Femur (tissue), 1 donor: Measurements from ENCODE around the gene PCDHGC5.

ENCODE experiments used
- DNase-seq: peaks from one replicate; pipeline ENCODE4 v3.0.0-alpha.2; 2017

The PCDHGC5 gene

DNA sequence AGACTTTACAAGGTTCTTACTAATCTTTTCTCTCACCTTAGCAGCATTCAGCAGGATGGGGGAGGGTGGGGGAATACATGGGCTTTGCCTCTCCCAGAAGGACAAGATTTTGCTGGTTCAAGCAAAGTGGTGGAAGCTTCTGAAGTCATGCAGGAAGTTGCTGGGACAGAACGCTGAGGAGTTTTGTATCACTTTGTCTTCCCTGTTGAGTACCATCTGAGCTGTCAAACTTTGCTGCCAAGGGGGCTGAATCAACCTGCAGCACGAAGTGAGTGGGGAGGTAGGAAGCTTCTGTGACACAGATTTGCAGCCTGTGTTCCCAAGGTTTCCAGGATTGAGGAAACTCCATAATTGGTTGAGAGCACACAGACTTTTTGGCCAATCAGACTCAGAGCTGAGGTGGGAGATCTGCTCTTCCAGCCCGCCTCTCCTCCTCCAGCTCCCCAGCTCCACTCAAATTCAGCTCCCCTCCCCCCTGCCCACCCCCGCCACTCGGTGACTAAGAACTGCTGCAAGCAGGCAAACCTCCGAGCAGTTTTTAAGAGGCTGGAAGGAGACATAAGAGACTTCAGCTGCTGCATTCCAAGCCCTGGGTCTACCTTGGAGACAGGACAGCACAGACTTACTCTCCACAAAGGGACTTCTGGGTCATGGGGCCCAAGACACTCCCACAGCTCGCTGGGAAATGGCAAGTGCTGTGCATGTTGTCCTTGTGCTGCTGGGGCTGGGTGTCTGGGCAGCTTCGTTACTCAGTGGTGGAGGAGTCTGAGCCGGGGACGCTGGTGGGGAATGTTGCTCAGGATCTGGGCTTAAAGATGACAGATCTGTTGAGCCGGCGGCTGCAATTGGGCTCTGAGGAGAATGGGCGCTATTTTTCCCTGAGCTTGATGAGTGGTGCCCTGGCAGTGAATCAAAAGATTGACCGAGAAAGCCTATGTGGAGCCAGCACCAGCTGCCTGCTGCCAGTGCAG lies at the start of gene PCDHGC5:
TSS of gene PCDHGC5 (plus strand) at position 491 of the 971 bp plus-strand sequence. CDS start at position 651, 160 bp downstream.
- no peak for DNase-seq

DNA sequence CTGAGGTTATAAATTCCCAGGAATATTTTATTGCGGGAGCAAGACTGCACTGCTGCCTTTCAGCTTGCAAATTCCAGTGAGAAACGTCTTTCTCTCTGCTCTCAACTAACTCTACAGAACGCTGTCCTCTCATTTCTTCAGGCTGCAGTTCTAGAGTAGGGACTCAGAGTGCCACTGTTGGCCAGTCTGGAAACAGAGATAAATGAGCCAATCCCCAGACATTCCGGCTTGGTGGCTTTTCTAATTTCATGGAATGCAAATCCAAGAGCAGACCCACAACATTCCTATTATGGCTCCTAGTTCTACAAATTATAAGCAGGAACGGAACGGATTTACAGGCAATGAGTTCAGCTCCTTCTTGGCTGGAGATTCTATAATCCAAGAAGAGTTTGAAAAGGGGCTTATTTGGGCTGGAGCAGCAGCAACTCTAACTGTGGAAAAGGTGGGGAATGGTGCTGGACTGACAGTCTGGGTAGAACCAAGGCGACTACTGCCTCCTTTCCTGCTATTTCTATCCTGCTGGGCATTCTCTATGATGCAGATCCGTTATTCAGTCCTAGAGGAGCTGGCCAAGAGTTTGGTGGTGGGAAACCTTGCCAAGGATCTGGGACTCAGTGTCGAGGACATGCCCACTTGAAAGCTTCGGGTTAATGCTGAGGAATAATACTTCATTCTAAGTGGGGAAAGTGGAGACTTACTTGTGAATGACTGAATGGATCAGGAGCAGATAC lies 49.3 kb upstream of the PCDHGC5 start:
- no peak for DNase-seq

DNA sequence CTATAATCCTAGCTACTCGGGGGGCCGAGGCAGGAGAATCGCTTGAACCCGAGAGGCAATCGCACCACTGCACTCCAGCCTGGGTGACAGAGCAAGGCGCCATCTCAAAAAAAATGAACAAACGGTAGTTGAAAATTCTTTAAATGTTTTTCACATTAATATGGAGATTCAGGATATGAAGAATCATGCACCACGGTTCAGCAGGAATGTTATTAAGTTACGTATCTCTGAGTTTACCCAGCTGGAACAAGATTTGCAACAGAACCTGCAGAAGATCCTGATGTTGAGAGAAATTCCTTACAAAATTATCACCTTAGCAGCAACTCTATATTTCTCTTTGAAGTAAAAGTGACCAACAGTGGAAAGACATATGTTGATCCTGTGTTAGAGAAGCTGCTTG lies 48.5 kb upstream of the PCDHGC5 start:
- DNase-seq = no peak

DNA sequence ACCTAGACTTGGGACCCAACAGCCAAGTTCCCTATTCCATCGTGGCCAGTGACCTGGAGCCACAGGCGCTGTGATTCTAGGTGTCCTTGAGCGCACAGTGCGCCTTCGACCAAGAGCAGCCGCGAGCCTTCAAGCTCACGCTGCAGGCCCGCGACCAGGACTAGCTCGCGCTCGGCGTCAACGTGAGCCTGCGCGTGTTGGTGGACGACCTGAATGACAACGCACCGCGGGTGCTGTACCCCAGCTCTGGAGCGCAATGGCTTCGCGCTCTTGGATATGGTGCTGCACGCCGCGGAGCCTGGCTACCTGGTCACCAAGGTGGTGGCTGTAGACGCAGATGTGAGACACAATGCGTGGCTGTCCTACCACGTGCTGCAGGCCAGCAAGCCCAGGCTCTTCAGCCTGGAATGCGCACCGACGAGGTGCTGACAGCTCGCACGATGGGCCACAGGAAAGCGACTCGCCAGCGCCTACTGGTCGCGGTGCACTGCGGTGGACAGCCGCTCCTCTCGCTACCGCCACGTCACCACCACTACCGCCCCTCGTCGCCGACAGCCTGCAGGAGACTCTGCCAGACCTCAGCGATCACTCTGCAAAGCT lies 47.2 kb upstream of the PCDHGC5 start:
- DNase-seq = no peak

DNA sequence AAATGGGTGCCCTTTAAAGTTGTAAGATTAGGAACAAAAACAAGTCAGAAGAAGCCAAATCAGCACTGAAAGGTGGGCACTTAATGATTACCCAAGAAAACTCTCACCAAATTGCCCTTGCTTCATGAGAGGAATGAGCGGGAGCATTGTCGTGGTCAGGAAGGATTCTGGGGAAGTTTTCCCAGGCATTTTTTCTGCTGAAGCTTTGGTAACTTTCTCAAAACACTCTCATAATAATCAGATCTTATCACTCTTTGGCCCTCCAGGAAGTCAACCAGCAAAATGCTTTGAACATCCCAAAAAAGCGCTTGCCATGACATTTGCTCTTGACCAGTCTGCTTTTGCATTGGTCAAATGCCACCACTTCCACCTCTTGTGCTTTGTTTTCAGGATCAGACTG lies 23.5 kb upstream of the PCDHGC5 start:
- DNase-seq = no peak

DNA sequence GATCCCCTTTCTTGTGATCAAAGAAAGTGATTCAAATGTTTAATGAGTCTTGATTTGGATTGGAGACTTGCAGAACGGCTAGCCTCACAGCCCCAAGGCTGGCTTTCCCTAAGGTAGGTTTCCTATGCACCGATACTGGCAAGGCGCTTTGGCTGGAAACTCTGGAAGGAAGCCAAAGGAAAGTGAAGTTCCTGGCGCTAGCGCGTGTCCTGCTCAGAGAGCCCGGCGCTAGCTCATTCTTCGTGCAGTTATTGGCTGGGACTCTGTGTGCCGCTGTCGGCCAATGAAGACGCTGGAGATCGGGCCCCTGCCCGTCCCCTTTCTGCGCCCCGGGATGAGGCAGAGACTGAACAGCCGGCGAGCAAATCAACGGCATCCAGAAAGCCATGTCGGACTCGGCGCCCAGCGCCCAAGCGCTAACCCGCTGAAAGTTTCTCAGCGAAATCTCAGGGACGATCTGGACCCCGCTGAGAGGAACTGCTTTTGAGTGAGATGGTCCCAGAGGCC lies 13.2 kb upstream of the PCDHGC5 start, which contains the start of gene PCDHGC3:
TSS of gene PCDHGC3 (plus strand) at position 342 of the 507 bp plus-strand sequence. CDS start at position 493, 151 bp downstream.
- peak; percentile 97 for DNase-seq

DNA sequence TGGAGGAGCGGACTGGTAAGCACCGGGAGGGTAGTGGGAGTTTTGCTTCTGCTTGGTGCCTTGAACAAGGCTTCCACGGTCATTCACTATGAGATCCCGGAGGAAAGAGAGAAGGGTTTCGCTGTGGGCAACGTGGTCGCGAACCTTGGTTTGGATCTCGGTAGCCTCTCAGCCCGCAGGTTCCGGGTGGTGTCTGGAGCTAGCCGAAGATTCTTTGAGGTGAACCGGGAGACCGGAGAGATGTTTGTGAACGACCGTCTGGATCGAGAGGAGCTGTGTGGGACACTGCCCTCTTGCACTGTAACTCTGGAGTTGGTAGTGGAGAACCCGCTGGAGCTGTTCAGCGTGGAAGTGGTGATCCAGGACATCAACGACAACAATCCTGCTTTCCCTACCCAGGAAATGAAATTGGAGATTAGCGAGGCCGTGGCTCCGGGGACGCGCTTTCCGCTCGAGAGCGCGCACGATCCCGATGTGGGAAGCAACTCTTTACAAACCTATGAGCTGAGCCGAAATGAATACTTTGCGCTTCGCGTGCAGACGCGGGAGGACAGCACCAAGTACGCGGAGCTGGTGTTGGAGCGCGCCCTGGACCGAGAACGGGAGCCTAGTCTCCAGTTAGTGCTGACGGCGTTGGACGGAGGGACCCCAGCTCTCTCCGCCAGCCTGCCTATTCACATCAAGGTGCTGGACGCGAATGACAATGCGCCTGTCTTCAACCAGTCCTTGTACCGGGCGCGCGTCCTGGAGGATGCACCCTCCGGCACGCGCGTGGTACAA lies 12.6 kb upstream of the PCDHGC5 start:
- peak; percentile 91 for DNase-seq

DNA sequence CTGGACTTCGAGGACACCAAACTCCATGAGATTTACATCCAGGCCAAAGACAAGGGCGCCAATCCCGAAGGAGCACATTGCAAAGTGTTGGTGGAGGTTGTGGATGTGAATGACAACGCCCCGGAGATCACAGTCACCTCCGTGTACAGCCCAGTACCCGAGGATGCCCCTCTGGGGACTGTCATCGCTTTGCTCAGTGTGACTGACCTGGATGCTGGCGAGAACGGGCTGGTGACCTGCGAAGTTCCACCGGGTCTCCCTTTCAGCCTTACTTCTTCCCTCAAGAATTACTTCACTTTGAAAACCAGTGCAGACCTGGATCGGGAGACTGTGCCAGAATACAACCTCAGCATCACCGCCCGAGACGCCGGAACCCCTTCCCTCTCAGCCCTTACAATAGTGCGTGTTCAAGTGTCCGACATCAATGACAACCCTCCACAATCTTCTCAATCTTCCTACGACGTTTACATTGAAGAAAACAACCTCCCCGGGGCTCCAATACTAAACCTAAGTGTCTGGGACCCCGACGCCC lies 11.8 kb upstream of the PCDHGC5 start:
- DNase-seq = no peak

DNA sequence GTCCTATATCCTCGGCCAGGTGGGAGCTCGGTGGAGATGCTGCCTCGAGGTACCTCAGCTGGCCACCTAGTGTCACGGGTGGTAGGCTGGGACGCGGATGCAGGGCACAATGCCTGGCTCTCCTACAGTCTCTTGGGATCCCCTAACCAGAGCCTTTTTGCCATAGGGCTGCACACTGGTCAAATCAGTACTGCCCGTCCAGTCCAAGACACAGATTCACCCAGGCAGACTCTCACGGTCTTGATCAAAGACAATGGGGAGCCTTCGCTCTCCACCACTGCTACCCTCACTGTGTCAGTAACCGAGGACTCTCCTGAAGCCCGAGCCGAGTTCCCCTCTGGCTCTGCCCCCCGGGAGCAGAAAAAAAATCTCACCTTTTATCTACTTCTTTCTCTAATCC lies 11.1 kb upstream of the PCDHGC5 start:
- DNase-seq = no peak

DNA sequence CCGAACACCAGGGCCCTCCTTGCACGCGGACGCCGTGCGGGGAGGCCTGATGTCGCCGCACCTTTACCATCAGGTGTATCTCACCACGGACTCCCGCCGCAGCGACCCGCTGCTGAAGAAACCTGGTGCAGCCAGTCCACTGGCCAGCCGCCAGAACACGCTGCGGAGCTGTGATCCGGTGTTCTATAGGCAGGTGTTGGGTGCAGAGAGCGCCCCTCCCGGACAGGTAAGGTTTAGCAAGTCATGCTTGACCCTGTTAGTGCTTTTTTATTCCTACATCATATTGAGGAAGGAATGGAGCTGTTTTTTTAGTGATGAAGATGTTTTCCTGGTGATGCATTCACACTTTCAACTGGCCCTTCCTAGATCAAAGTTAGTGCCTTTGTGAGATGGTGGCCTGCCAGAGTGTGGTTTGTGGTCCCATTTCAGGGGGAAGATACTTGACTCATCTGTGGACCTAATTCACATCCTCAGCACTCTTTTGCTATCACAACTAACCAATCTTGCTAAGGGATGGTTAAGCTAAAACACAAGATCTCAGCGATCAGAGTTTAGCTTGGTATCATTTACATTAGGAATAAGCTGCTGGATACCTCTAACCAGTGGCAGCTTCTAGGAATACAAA lies 10.4 kb upstream of the PCDHGC5 start:
- no peak for DNase-seq

DNA sequence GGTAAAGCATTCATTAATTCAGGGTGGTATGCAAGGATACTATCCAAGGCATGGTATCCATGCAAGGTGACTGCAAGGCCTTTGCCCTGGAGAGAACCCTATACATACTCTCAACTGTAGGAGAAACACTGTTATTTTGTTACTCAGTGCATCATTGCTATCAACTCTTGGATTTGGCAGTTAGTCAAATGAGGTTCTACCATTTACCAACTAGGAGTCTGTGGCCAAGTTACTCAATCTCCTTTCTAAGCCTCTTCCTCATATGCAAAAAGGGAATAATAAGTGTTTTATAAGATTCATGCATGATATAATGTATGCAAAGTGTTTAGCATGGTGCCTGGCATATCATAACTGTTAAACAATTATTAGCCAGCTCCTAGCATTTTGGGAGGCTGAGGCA lies 9.1 kb upstream of the PCDHGC5 start:
- no peak for DNase-seq

DNA sequence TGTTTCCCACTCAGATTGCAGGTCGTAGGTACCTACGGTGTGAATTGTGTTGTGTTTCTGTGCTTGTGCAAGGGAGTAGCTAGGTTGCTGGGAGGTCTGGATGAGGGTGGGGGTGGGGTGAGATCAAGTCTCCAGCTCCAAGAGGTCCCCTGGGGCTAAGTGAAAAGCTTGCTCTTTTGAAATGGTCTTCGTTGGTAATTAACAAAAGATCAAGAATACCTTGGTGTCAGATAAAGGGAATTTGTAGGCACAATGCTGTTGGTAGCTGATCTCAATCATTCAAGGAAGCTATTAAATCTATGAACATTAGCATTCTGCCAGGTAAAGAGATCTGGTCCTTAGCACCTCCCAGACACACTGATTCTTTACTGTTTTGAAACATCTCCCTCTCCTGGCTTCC lies 5.0 kb upstream of the PCDHGC5 start:
- DNase-seq = no peak

DNA sequence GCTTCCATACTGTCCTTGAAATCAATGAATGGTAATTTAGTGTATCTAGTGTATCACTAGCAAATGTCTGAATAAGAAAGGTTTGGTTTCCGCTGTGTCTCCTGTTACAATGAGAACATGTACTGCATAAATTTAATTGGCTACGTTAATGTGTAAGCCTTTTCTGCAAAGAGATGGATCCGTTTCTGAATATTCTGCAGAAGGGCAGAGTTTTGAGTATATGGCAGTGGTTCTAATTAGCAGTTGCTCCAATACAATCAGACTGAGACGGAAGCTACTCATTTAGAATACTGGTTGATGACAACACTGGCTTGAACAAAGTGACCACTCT lies 4.6 kb upstream of the PCDHGC5 start:
- no peak for DNase-seq

DNA sequence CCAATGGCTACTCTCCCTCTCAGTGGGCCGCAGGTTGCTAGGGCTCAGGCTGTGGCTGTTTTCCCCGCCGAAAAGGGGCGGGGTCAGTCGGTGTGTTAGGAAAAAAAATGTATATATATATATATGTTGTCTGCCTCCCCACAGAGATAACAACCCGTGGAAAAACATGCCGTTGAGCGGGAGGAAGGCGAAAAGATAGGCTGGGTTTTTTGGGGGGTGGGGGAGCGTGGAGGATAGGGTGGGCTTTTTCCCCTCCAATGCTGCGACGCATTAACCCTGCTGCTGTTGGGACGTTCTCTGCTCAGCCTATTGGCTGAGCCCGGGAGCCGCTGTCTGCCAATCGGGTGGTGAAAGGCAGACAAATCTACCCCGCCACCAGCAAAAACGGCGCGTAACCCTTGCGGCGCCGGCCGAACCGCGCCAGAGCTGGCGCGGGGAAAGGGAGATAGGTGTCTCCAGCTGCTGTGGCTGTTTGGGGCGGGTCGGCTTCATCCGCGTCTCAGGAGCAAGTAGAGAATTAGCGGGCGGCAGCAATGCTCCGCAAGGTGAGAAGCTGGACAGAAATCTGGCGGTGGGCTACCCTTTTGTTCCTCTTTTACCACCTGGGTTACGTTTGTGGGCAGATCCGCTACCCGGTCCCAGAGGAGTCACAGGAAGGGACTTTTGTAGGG lies 4.1 kb upstream of the PCDHGC5 start, which contains the start of gene PCDHGC4:
TSS of gene PCDHGC4 (plus strand) at position 390 of the 671 bp plus-strand sequence. CDS start at position 534, 144 bp downstream.
- peak; percentile 59 for DNase-seq

DNA sequence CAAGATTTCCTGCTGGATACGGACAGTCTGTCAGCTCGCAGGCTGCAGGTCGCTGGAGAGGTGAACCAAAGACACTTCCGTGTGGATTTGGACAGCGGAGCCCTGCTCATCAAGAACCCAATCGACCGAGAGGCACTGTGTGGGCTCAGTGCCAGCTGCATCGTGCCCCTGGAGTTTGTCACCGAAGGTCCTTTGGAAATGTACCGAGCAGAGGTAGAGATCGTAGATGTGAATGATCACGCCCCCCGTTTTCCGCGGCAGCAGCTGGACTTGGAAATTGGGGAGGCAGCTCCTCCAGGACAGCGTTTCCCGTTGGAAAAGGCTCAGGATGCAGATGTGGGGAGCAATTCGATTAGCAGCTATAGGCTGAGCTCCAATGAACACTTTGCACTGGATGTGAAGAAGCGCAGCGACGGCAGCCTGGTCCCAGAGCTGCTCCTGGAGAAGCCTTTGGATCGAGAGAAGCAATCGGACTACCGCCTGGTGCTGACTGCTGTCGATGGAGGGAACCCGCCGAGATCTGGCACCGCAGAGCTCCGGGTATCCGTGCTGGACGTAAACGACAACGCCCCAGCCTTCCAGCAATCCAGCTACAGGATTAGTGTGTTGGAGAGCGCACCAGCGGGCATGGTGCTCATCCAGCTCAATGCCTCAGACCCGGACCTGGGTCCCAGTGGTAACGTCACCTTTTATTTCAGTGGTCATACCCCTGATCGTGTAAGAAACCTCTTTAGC lies 3.4 kb upstream of the PCDHGC5 start:
- DNase-seq = no peak

DNA sequence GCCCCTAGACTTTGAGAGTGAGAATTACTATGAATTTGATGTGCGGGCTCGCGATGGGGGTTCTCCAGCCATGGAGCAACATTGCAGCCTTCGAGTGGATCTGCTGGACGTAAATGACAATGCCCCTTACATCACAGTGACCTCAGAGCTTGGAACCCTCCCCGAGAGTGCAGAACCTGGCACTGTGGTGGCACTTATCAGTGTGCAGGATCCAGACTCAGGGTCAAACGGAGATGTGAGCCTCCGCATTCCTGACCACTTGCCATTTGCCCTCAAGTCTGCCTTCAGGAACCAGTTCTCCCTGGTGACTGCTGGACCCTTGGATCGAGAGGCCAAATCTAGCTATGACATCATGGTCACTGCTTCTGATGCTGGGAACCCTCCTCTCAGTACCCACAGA lies 2.8 kb upstream of the PCDHGC5 start:
- no peak for DNase-seq

DNA sequence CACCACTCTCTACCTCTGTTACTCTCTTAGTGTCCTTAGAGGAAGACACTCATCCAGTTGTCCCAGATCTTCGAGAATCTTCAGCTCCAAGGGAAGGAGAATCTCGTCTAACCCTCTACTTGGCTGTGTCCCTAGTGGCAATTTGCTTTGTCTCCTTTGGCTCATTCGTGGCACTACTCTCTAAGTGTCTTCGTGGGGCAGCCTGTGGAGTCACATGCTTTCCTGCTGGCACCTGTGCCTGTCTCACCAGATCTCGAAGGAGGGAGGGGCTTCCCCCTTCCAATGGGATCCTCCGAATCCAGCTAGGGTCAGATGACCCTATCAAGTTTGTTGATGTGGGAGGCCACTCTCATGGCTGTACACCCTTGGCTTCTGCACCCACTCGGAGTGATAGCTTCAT lies 1.8 kb upstream of the PCDHGC5 start:
- no peak for DNase-seq

DNA sequence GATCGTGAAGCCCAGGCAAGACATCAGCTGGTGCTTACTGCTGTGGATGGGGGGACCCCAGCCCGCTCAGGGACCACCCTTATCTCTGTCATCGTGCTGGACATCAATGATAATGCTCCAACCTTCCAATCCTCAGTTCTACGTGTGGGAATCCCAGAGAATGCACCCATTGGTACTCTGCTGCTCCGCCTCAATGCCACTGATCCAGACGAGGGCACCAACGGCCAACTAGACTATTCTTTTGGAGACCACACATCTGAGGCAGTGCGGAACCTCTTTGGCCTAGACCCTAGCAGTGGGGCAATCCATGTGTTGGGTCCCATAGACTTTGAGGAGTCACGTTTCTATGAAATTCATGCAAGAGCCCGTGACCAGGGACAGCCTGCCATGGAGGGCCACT lies 960 bp downstream of the PCDHGC5 start:
- DNase-seq = no peak

DNA sequence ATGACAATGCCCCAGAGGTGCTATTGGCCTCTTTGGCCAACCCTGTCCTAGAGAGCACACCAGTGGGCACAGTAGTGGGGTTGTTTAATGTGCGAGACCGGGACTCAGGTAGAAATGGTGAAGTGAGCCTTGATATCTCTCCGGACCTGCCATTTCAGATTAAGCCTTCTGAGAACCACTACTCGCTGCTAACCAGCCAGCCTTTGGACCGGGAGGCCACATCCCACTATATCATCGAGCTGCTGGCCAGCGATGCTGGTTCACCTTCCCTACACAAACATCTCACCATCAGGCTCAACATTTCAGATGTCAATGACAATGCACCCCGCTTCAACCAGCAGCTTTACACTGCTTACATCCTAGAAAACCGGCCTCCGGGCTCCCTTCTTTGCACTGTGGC lies 1.4 kb downstream of the PCDHGC5 start:
- no peak for DNase-seq

DNA sequence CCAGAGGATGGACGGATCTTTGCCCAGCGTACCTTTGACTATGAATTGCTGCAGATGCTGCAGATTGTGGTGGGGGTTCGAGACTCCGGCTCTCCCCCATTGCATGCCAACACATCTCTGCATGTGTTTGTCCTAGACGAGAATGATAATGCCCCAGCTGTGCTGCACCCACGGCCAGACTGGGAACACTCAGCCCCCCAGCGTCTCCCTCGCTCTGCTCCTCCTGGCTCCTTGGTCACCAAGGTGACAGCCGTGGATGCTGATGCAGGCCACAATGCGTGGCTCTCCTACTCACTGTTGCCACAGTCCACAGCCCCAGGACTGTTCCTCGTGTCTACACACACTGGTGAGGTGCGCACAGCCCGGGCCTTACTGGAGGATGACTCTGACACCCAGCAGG lies 1.9 kb downstream of the PCDHGC5 start:
- DNase-seq = no peak
